HUDEP-2 (cell line): ENCODE results near the gene EIF4H.
"Not testable (repeated sequence)": the region's sequence is repeated elsewhere in the genome, so short reads cannot be mapped to it uniquely, and the experiment has no call there.

Source experiments
- DNase-seq, 76 experiments: peaks; one replicate each; lab custom pipeline; 2025; ENCODE audit not compliant: unreplicated experiment in 76 of 76; lab: John Stamatoyannopoulos, UW

Gene EIF4H

DNA sequence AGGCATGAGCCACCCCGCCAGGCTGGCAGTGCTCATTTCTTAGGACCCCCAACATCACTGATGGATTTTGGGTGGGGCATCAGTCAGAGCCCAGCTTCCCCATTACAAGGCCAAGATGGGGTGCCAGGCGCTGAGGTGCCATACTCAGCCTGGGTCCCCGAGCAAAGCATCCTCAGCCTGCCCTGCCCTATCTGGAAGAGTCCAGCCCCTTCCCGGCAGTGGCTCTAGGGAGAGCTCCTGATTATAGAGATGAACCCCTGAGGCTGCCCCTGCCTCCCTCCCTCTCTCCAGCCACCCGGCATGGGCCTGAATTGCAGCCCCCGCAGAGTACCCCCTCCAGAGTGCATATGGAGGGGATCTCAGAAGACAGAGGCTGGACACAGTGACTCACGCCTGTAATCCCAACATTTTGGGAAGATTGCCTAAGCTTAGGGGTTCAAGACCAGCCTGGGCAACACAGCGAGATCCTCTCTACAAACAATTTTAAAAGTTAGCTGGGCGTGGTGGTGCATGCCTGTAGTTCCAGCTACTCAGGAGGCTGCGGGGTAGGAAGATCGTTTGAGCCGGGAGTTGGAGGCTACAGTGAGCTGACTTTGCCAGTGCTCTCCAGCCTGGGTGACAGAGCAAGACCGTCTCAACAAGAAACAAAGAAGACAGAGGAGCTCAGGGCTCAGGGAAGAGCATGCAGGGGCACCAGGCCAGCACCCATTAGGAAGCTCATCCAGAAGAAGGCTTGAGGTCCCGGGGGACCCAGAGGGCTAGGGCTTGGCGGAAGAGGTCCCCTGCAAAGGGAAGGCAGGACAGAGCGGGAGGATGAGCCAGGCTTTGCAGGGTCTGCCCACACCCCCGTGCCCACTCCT is 48.9 kb downstream of the EIF4H start:
- no peak for DNase-seq

- peak in 6 of 76 experiments; percentile 8 to 27 (median 12) for DNase-seq
These were observed 49.8 kb downstream of the EIF4H start for GRCh38 chr7:74223711-74224510.

GRCh38 chr7:74224511-74224832 is 50.3 kb downstream of the EIF4H start:
- DNase-seq, result no peak

- DNase-seq, result not testable (repeated sequence)
These were observed 50.8 kb downstream of the EIF4H start for GRCh38 chr7:74224907-74225306.

DNA sequence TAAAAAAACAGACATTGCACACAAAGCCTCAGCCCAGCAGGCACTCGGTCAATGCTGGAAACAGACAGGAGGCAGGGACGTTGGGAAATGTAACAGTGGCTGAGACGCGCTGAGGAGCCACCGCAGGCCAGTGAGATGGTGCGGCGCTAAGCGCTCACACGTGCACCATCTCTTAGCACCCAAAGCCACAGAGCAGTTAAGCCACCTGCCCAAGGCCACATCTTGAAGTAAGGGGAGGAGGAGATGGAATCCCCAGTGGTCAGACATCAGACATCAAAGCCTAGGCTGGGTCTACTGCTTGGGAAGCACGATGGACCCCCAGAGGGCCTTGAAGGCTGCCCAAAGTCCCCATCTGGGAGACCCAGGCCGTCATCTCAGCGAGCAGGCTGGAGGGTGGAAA is 51.2 kb downstream of the EIF4H start:
- DNase-seq, result no peak

DNA sequence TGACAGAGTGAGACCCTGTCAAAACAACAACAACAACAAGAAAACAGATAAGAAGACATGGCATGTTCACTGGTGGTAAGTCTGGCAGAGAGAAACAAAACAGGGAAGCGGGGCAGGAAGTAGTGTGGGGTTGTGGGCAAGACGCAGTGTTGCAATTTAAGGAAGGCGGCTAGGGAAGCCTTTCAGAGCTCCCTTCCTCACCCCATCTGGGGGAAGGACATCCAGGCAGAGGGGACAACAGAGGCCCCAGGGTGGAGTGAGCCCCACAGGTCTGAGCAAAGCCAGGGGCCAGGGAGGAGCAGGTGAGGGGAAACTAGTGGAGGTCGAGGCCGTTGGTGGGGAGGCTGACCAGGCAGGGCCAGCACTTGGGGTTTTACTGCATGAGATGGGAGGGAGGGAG is 52.5 kb downstream of the EIF4H start:
- no peak for DNase-seq

DNA sequence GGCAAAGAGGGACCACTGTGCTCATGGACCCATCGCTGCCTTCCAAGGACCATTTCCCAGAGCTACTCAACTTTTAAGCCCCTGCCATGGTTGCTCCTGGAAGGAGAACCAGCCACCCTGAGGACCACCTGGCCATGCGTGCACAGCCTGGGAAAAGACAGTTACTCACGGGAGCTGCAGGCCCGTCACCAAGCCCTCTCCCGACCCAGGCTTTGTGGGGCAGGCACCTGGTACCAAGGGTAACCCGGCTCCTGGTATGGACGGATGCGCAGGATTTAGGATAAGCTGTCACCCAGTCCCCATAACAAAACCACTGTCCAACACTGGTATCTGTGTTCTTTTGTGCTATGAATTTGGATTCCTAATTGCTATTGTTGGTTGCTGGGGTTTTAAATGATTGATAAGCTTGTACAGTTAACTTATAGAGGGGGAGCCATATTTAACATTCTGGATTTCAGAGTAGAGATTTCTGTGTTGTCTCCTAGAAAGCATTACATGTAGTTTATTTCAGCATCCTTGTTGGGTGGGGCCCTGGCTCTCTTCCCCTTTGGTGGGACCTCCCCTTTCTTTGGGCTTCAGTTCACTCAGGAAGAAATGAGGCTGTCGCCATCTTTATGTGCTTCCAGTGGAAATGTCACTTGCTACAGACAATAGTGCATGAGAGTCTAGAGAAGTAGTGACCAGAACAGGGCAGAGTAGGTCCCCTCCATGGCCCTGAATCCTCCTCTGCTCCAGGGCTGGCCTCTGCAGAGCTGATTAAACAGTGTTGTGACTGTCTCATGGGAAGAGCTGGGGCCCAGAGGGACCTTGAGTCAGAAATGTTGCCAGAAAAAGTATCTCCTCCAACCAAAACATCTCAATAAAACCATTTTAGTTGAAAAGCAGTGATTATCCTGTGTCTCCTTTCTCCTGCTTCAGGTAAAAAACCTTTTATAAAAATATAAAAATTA is 55.1 kb downstream of the EIF4H start:
- DNase-seq, result no peak

DNA sequence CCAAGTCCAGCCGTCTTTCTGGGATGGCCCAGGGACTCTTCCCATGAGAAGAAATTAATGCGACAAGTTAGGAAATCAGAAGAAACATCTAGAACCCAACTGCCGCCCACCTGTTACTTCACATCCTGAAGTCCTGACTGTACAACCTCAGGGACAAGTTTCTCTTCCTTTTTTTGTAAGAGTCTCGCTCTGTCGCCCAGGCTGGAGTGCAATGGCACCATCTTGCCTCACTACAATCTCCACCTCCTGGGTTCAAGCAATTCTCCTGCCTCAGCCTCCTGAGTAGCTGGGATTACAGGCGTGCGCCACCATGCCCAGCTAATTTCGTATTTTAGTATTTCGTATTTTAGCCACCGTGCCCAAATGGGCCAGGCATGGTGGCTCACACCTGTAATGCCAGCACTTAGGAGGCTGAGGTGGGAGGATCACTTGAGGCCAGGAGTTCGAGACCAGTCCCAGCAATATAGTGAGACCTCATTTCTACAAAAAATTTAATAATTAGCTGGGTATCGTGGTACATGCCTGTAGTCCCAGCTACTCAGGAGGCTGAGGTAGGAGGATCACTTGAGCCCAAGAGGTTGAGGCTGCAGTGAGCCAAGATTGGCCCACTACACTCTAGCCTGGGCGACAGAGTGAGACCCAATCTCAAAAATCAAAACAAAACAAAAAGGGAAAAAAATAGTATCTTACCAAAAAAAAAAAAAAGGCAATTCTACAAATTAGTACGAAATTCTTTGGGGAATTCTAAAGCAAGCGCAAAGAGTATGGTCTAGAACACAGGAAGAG is 56.5 kb downstream of the EIF4H start:
- no peak for DNase-seq

DNA sequence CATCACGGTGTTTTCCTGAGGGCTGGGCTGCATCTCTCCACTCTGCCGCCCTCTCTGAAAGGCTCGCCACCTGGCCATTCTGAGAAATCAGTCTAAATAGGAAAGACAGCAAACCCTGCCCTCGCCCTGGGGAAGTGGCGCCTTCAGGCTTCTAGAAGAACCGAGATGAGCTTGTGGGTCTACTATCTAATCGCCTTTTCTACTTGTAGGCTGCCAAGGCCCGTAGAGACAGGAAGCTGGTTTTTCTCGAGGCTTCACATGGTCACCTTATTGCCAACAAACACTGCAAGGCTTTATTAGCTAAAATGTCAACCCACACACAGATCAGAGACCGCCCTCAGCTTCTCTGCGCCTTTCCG is 57.1 kb downstream of the EIF4H start:
- no peak for DNase-seq

- peak in 21 of 76 experiments; percentile 3 to 55 (median 17) for DNase-seq
These were observed 59.6 kb downstream of the EIF4H start for GRCh38 chr7:74233655-74234285.

DNA sequence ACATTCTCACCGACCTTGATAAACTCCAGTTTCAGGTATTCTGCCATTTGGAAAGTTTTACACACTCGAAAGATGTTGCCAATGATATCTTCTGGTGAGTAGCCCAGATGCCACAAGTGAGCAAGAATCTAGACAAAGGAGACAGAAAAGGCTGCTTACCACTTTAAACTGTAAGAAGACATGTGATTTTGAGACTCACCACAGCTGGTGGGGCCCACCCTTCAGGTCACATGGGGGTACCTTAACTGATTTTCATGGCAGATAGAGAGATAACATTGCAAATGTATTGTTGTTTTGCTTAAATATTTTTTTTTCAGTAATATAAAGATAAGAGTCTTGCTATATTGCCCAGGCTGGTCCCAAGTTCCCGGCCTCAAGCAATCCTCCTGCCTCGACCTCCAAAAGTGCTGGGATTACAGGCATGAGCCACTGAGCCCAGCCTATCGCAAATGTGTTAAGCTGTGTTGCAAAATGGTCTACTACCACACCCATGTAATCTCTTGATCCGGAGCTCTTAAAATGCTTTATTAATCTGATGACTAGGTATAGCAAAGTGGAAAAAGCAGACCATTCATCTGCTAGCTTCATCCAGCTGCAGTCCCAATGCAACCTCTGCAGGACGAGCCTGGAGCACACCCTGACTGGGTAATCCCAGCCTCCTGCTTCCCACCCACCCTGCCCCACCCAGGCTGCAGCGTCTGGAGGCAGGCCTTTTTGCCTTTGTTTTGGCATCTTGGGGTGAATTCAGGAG is 61.5 kb downstream of the EIF4H start:
- DNase-seq, result peak in 2 of 76 experiments; percentile 6 to 21

DNA sequence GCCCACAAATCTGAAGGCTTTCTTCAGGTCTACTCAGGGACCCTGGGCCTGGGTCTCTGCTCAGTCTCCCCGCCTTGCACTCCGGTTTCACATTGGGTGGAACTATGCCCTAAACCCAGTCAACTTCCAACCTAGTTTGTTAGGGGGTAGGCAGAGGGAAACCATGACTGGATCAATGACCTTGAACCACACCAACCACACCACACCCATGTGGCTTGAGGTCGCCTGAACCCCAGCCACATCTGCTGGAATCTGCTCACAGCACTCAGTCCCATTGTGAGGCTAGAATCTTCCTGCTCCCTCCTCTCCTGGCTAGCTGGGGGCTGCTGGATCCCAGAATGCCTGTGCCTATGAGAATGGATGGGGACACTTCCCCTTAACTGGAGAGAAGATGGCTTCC is 62.1 kb downstream of the EIF4H start:
- peak in 3 of 76 experiments; percentile 3 to 19 (median 10) for DNase-seq

GRCh38 chr7:74240482-74240881 is 66.3 kb downstream of the EIF4H start:
- DNase-seq, result no peak

- DNase-seq, result no peak
These were observed 67.9 kb downstream of the EIF4H start for GRCh38 chr7:74242122-74242443.

GRCh38 chr7:74246497-74246896 is 72.3 kb downstream of the EIF4H start:
- no peak for DNase-seq
